Measurements from ENCODE around the gene PTPRM.

DNA sequence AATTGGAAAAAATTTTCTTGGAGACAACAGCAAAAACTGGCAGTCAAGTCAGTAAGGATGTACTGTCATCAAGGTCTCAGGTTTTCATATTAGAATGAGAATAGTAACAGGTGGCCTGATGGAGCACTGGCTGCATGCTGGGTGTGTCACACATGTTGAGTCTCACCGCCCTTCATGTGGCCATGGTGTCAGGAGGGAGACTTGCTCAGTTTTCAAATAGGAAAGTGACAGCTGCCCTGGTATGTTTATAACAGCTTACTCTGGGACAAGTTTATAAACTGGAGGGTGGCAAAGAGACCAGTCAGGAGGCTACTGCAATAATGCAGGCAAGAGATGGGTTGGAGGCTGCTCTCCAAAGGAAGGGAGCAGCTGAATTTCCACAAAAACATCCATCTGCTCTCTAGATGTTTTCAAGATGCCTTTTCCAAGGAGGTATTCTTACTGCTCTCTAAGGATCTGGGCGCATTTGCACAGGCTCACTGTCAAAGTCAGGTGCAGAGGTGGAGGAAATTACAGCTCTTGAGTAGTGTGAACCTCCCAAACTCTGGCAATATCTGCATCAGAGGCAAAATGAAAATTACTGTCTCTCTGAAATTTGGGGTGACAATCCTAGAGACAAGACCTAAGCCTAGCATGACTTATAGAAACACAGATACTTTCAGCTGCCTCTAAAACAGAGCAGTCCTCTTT lies 720.2 kb downstream of the PTPRM start:
- TF ChIP-seq, protein P1, sequence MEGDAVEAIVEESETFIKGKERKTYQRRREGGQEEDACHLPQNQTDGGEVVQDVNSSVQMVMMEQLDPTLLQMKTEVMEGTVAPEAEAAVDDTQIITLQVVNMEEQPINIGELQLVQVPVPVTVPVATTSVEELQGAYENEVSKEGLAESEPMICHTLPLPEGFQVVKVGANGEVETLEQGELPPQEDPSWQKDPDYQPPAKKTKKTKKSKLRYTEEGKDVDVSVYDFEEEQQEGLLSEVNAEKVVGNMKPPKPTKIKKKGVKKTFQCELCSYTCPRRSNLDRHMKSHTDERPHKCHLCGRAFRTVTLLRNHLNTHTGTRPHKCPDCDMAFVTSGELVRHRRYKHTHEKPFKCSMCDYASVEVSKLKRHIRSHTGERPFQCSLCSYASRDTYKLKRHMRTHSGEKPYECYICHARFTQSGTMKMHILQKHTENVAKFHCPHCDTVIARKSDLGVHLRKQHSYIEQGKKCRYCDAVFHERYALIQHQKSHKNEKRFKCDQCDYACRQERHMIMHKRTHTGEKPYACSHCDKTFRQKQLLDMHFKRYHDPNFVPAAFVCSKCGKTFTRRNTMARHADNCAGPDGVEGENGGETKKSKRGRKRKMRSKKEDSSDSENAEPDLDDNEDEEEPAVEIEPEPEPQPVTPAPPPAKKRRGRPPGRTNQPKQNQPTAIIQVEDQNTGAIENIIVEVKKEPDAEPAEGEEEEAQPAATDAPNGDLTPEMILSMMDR (optimal IDR thresholded peaks at IDR 0.05 in 1 of 3, IDR thresholded peaks at IDR 0.05 in 1 of 3, conservative IDR thresholded peaks at IDR 0.05 in 1 of 3; ENCODE audit: extremely low read depth in 1 of 3, insufficient read depth in 2 of 3, low read length in 3 of 3): no peak
- no peak for TF ChIP-seq EZH2 (IDR thresholded peaks at IDR 0.05; ENCODE audit: low read length)
